Neural cell (in vitro differentiated cells): ENCODE measurements around the gene ELN. TPM values are rescaled to one million over a fixed set of nuclear protein-coding genes. Genes with fewer than 3 reads are reported as not detected.

Experiments used
- H2AFZ ChIP-seq: fragments of 200-600, 300-800 bp; sonication (generic), shearing (Covaris generic); 2 replicates; pipeline ENCODE4 v1.6.0; 2014; ENCODE audit warnings: low read depth, mild to moderate bottlenecking, antibody characterized with exemption, low read length, moderate library complexity
- H3F3A ChIP-seq: fragments of 200-600 bp; shearing (Covaris generic); 2 replicates; pipeline ENCODE4 v1.6.1; 2016; ENCODE audit warnings: mild to moderate bottlenecking, moderate library complexity, mixed read lengths, antibody characterized with exemption, low read length; ENCODE audit not compliant: insufficient read depth, poor library complexity, severe bottlenecking
- H3K27ac ChIP-seq: fragments of 200-600, 300-800 bp; sonication (generic), shearing (Covaris generic); 2 replicates; pipeline ENCODE4 v1.5.1; 2014; ENCODE audit warnings: mild to moderate bottlenecking, low read length, moderate library complexity
- H3K27me3 ChIP-seq: fragments of 300-800, 200-600 bp; sonication (generic), shearing (Covaris generic); 2 replicates; pipeline ENCODE4 v1.6.0; 2014; ENCODE audit warnings: mild to moderate bottlenecking, low read depth, low read length, moderate library complexity; ENCODE audit not compliant: insufficient read depth
- H3K36me3 ChIP-seq: fragments of 300-800, 200-600 bp; sonication (generic), shearing (Covaris generic); 2 replicates; pipeline ENCODE4 v1.5.1; 2014; ENCODE audit warnings: mild to moderate bottlenecking, antibody characterized with exemption, low read length, moderate library complexity; ENCODE audit not compliant: insufficient read depth
- H3K4me2 ChIP-seq: fragments of 300-800, 200-600 bp; sonication (generic), shearing (Covaris generic); 2 replicates; pipeline ENCODE4 v1.6.0; 2014; ENCODE audit warnings: mild to moderate bottlenecking, low read length
- H3K4me3 ChIP-seq: fragments of 300-800, 200-600 bp; sonication (generic), shearing (Covaris generic); 2 replicates; pipeline ENCODE4 v1.5.1; 2014; ENCODE audit warnings: mild to moderate bottlenecking, low read length, moderate library complexity
- H3K79me2 ChIP-seq: fragments of 200-600 bp; shearing (Covaris generic); replicated peaks from 2 replicates; pipeline ENCODE4 v1.6.0; 2014; ENCODE audit warnings: mild to moderate bottlenecking, low read length, moderate library complexity; ENCODE audit not compliant: insufficient read depth
- H3K9ac ChIP-seq: fragments of 300-800, 200-600 bp; sonication (generic), shearing (Covaris generic); 2 replicates; pipeline ENCODE4 v1.6.1; 2016; ENCODE audit warnings: mild to moderate bottlenecking, low read length, mixed read lengths
- H3K9me2 ChIP-seq: fragments of 200-600 bp; shearing (Covaris generic); 2 replicates; pipeline ENCODE4 v1.6.1; 2016; ENCODE audit warnings: mild to moderate bottlenecking, low read length, mixed read lengths; ENCODE audit not compliant: insufficient read depth
- H3K9me3 ChIP-seq: fragments of 200-600, 300-800 bp; sonication (generic), shearing (Covaris generic); 2 replicates; pipeline ENCODE4 v1.6.1; 2016; ENCODE audit warnings: mild to moderate bottlenecking, mixed run types, low read length, moderate library complexity, mixed read lengths
- H4K20me1 ChIP-seq: fragments of 200-600 bp; shearing (Covaris generic); 2 replicates; pipeline ENCODE4 v1.6.1; 2016; ENCODE audit warnings: mild to moderate bottlenecking, mixed run types; ENCODE audit not compliant: insufficient read depth
- EP300 ChIP-seq: fragments of 450-650 bp; conservative IDR thresholded peaks from 2 replicates; pipeline ENCODE4 v1.6.1; 2014; ENCODE audit warnings: antibody characterized with exemption, mild to moderate bottlenecking, moderate library complexity; ENCODE audit not compliant: poor library complexity, severe bottlenecking
- EZH2 ChIP-seq: fragments of 200-600, 300-800 bp; shearing (Covaris generic), sonication (generic); IDR thresholded peaks from 2 replicates; pipeline ENCODE4 v1.6.1; 2014; ENCODE audit warnings: antibody characterized with exemption, low read length, borderline replicate concordance, mild to moderate bottlenecking; ENCODE audit not compliant: insufficient read depth, poor library complexity, severe bottlenecking
- MXI1 ChIP-seq: fragments of 450-650 bp; conservative IDR thresholded peaks from 2 replicates; pipeline ENCODE4 v1.6.1; 2014; ENCODE audit warnings: antibody characterized with exemption, mild to moderate bottlenecking; ENCODE audit not compliant: poor library complexity, severe bottlenecking
- POLR2AphosphoS5 ChIP-seq: IDR thresholded peaks from 2 replicates; pipeline ENCODE4 v1.6.1; 2012
- RAD21 ChIP-seq: fragments of 450-650 bp; conservative IDR thresholded peaks from 2 replicates; pipeline ENCODE4 v1.6.1; 2014; ENCODE audit warnings: antibody characterized with exemption, mild to moderate bottlenecking, moderate library complexity
- SMC3 ChIP-seq: fragments of 450-650 bp; conservative IDR thresholded peaks from 2 replicates; pipeline ENCODE4 v1.6.1; 2014; ENCODE audit warnings: antibody characterized with exemption, mild to moderate bottlenecking, moderate library complexity; ENCODE audit not compliant: poor library complexity
- TAF1 ChIP-seq: IDR thresholded peaks from 2 replicates; pipeline ENCODE4 v1.6.1; 2012; ENCODE audit warnings: low read depth
- polyA plus RNA-seq: library from polyadenylated mRNA; depleted of rRNA; stranded (reverse); fragments of >200 nt; gene quantifications from 2 replicates; pipeline ENCODE4 v1.2.3, GENCODE V29; 2014
- TF ChIP-seq, protein P1 (sequence below): fragments of 450-650 bp; IDR thresholded peaks from 2 replicates; pipeline ENCODE4 v1.5.1; 2014; ENCODE audit warnings: antibody characterized with exemption, mild to moderate bottlenecking, moderate library complexity; ENCODE audit not compliant: poor library complexity, severe bottlenecking
- TF ChIP-seq, protein P2 (sequence below): IDR thresholded peaks from 2 replicates; pipeline ENCODE4 v1.6.1; 2012; ENCODE audit warnings: borderline replicate concordance

The ELN gene
- polyA plus RNA-seq, 1 donor from 2014 or later, result not detected

DNA sequence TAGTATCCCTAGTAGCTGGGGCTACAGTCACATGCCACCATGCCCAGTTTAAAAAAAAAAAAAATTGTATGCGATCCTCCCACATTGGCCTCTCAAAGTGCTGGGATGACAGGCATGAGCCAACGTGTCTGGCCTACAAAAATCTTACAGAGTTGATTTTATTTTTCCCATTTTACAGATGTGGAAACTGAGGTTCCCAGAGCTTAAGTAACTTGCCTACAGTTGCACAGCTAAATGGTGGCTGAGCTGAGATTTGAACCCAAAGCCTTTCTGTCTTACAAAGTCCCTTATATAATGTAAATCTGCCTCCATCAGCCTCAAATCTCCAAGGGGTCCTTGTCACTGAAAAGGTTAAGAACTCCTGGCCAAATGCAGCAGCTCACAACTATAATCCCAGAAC lies 31.1 kb downstream of the ELN start:
- Histone ChIP-seq H3K79me2 (no peaks in the 10 kb centered on the region), H3K9me3 (no peaks in the 10 kb centered on the region), H3F3A (no peaks in the 10 kb centered on the region), H3K27ac (no peak overlapping the region), H3K4me3 (no peak overlapping the region), H3K36me3 (no peaks in the 10 kb centered on the region), H3K9me2 (no peaks in the 10 kb centered on the region), H2AFZ (no peak overlapping the region), H4K20me1 (no peaks in the 10 kb centered on the region), H3K4me2 (no peak overlapping the region), H3K9ac (no peak overlapping the region), H3K27me3 (no peaks in the 10 kb centered on the region)
- TF ChIP-seq, protein P1, sequence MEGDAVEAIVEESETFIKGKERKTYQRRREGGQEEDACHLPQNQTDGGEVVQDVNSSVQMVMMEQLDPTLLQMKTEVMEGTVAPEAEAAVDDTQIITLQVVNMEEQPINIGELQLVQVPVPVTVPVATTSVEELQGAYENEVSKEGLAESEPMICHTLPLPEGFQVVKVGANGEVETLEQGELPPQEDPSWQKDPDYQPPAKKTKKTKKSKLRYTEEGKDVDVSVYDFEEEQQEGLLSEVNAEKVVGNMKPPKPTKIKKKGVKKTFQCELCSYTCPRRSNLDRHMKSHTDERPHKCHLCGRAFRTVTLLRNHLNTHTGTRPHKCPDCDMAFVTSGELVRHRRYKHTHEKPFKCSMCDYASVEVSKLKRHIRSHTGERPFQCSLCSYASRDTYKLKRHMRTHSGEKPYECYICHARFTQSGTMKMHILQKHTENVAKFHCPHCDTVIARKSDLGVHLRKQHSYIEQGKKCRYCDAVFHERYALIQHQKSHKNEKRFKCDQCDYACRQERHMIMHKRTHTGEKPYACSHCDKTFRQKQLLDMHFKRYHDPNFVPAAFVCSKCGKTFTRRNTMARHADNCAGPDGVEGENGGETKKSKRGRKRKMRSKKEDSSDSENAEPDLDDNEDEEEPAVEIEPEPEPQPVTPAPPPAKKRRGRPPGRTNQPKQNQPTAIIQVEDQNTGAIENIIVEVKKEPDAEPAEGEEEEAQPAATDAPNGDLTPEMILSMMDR, result no peak
- no peak for TF ChIP-seq RAD21
- TF ChIP-seq TAF1, result no peak
- no peak for TF ChIP-seq EP300
- TF ChIP-seq POLR2AphosphoS5, result no peak
- no peak for TF ChIP-seq MXI1
- no peak for TF ChIP-seq EZH2
- TF ChIP-seq SMC3, result no peak
- TF ChIP-seq, protein P2, sequence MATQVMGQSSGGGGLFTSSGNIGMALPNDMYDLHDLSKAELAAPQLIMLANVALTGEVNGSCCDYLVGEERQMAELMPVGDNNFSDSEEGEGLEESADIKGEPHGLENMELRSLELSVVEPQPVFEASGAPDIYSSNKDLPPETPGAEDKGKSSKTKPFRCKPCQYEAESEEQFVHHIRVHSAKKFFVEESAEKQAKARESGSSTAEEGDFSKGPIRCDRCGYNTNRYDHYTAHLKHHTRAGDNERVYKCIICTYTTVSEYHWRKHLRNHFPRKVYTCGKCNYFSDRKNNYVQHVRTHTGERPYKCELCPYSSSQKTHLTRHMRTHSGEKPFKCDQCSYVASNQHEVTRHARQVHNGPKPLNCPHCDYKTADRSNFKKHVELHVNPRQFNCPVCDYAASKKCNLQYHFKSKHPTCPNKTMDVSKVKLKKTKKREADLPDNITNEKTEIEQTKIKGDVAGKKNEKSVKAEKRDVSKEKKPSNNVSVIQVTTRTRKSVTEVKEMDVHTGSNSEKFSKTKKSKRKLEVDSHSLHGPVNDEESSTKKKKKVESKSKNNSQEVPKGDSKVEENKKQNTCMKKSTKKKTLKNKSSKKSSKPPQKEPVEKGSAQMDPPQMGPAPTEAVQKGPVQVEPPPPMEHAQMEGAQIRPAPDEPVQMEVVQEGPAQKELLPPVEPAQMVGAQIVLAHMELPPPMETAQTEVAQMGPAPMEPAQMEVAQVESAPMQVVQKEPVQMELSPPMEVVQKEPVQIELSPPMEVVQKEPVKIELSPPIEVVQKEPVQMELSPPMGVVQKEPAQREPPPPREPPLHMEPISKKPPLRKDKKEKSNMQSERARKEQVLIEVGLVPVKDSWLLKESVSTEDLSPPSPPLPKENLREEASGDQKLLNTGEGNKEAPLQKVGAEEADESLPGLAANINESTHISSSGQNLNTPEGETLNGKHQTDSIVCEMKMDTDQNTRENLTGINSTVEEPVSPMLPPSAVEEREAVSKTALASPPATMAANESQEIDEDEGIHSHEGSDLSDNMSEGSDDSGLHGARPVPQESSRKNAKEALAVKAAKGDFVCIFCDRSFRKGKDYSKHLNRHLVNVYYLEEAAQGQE, result no peak

GRCh38 chr7:74059681-74060588 lies 32.0 kb downstream of the ELN start:
- no peaks in the 10 kb centered on the region for H3K79me2 ChIP-seq
- no peaks in the 10 kb centered on the region for H3K36me3 ChIP-seq
- no peaks in the 10 kb centered on the region for H4K20me1 ChIP-seq
- no peak overlapping the region for H3K9ac ChIP-seq
- no peak overlapping the region for H3K27ac ChIP-seq
- H3K4me3 ChIP-seq, result no peak overlapping the region
- no peak overlapping the region for H3K4me2 ChIP-seq
- H3F3A ChIP-seq, result no peaks in the 10 kb centered on the region
- no peaks in the 10 kb centered on the region for H3K9me2 ChIP-seq
- H2AFZ ChIP-seq, result no peak overlapping the region
- H3K9me3 ChIP-seq, result no peaks in the 10 kb centered on the region
- no peaks in the 10 kb centered on the region for H3K27me3 ChIP-seq
- TF ChIP-seq, protein P2, result no peak
- TF ChIP-seq SMC3, result no peak
- no peak for TF ChIP-seq EZH2
- TF ChIP-seq RAD21, result no peak
- no peak for TF ChIP-seq EP300
- TF ChIP-seq TAF1, result no peak
- no peak for TF ChIP-seq POLR2AphosphoS5
- TF ChIP-seq, protein P1, result no peak
- TF ChIP-seq MXI1, result no peak
